ENCODE results near the gene ZFP36L2. TPM values are rescaled to one million over a fixed set of nuclear protein-coding genes. Genes with fewer than 3 reads are reported as not detected.

The ZFP36L2 gene
- 17.9 TPM for polyA plus RNA-seq (2012; ENCODE audit: insufficient read depth, insufficient read length, low read depth)

DNA sequence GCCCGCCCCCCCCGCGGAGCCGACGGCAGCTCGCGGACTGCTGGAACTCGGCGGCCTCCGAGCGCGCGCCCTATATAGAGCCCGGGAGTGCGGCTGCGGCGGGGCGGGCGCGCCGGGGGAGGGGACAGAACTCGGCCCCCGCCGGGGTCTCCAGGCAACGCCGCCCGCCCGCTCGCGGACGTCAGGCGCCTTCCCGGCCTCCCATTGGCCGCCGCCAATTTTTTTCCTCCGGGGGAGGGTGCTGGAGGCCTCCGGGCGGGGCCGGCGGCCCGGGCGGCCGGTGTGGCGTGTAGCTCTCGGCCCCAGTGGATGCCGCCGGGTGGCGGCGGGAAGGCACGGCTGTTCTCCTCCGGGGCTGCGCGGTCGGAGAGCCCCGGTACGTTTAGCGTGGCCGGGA is at the start of gene ZFP36L2:
Gene ZFP36L2, minus strand, starts transcription at position 49 of the 397 bp plus-strand sequence. CDS start 291 bp downstream, outside the sequence.
- H3K27me3 ChIP-seq = no peaks in the 10 kb centered on the region
- H3K9me3 ChIP-seq = no peaks in the 10 kb centered on the region
- peaks cover 7% of the 10 kb centered on the region for H3K4me1 ChIP-seq
- peak; percentile 97 for DNase-seq
- H3K4me3 ChIP-seq (ENCODE audit: low read depth, low read length) = peak within 1 kb of the TSS; percentile 83
- TF ChIP-seq CTCF (IDR thresholded peaks at IDR 0.05; ENCODE audit: low read depth, low read length) = no peak
- H3K36me3 ChIP-seq = peaks cover 23% of the 10 kb centered on the region

DNA sequence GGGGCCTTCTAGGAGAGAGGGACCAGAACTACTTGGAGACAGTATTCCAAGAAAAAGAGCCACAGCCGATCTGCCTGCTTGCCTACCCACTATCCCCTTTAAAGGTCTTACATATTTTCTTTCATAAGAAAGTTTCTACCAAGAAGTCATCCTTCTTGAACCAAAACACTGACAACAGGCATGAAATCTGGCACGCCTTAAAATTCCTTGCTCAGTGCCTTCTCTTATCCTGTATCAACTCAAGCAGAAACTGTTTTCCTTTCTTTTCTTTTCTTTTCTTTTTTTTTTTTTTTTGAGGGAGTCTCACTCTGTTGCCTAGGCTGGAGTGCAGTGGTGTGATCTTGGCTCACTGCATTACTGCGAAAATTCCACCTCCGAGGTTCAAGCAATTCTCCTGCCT is 48.3 kb upstream of the ZFP36L2 start:
- Histone ChIP-seq H3K4me3 (ENCODE audit: low read depth, low read length) (no peak overlapping the region), H3K36me3 (peaks cover 8% of the 10 kb centered on the region), H3K27me3 (no peaks in the 10 kb centered on the region), H3K4me1 (peaks cover 44% of the 10 kb centered on the region), H3K9me3 (no peaks in the 10 kb centered on the region)
- DNase-seq = no peak
- no peak for TF ChIP-seq CTCF (IDR thresholded peaks at IDR 0.05; ENCODE audit: low read depth, low read length)

DNA sequence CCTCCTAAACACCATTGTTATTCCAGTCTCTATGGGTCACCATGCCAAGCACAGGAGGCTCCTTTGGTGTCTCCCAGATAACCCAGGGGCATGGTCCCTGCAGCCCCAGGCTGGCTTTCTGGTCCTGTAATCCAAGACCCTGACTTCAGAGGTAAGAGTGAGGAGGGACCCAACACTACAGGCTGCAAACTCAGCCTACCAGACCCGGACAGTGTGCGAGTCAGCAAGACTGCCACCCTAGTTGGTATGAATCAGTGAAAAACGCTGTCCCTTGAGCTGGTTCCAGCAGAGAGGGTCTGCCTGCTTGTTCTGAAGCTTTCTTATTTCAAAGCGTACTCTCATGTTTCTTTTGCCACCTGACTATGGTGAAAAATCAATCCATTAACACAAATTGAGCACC is 47.6 kb upstream of the ZFP36L2 start:
- no peak overlapping the region for H3K4me3 ChIP-seq (ENCODE audit: low read depth, low read length)
- DNase-seq = no peak

GRCh38 chr2:43273529-43273928 is 47.1 kb upstream of the ZFP36L2 start:
- peak; percentile 40 for DNase-seq
- no peak for TF ChIP-seq CTCF (IDR thresholded peaks at IDR 0.05; ENCODE audit: low read depth, low read length)
- Histone ChIP-seq H3K36me3 (no peaks in the 10 kb centered on the region; the same call in 1 of the 2 replicates), H3K4me1 (peaks cover 44% of the 10 kb centered on the region), H3K9me3 (no peaks in the 10 kb centered on the region), H3K4me3 (ENCODE audit: low read depth, low read length) (no peak overlapping the region), H3K27me3 (no peaks in the 10 kb centered on the region)

More for the DNA sequence above, 47.6 kb upstream of the ZFP36L2 start:
- peaks cover 44% of the 10 kb centered on the region for H3K4me1 ChIP-seq
- H3K27me3 ChIP-seq = no peaks in the 10 kb centered on the region
- peaks cover 1% of the 10 kb centered on the region for H3K36me3 ChIP-seq
- no peak for TF ChIP-seq CTCF (IDR thresholded peaks at IDR 0.05; ENCODE audit: low read depth, low read length)
- no peaks in the 10 kb centered on the region for H3K9me3 ChIP-seq

DNA sequence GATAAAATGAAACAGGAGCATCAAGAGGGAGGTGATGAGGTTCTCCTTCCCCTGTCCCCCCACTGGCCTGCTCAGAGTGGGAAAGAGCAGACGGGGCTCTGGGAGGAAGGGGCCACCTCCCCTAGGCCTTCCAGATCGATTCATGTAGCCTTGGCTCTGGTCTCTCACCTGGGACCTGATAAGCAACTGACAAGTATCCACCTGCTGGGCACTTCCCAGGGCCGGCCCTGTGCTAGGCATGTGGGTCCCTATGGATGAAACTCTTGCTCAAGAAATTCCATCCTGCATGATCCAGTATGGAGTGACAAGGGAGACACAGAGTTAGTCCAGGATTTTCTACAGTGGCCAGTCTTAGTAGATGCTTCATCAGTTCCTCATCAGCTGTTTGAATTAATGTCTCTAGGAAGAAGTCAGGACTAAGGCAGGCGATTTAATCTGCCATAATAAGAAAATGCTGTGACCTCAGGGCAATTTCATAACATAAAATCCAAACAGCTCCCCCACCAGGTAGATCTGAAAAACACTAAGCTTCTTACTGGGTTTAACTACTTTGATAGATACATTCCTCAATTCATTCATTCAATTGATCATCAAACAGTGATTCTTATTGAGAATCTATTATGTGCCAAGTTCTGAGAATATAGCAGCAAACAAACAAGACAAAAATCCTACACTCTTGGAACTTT is 44.7 kb upstream of the ZFP36L2 start:
- DNase-seq = no peak
- 0 out of 2 replicates have a peak, but pooled peaks have one; percentile 17 for TF ChIP-seq CTCF (IDR thresholded peaks at IDR 0.05; ENCODE audit: low read depth, low read length)
- H3K27me3 ChIP-seq = no peaks in the 10 kb centered on the region
- no peak overlapping the region for H3K4me3 ChIP-seq (ENCODE audit: low read depth, low read length)
- peaks cover 47% of the 10 kb centered on the region for H3K4me1 ChIP-seq
- H3K36me3 ChIP-seq = no peaks in the 10 kb centered on the region; the same call in 1 of the 2 replicates
- H3K9me3 ChIP-seq = no peaks in the 10 kb centered on the region

GRCh38 chr2:43270461-43270860 is 44.1 kb upstream of the ZFP36L2 start:
- no peak for TF ChIP-seq CTCF (IDR thresholded peaks at IDR 0.05; ENCODE audit: low read depth, low read length)
- H3K27me3 ChIP-seq = no peaks in the 10 kb centered on the region
- DNase-seq = no peak
- H3K4me1 ChIP-seq = peaks cover 41% of the 10 kb centered on the region
- H3K4me3 ChIP-seq (ENCODE audit: low read depth, low read length) = no peak overlapping the region
- no peaks in the 10 kb centered on the region; the same call in 1 of the 2 replicates for H3K36me3 ChIP-seq
- H3K9me3 ChIP-seq = no peaks in the 10 kb centered on the region
